ENCODE measurements around the gene SLC29A2. TPM values are rescaled to one million over a fixed set of nuclear protein-coding genes. Genes with fewer than 3 reads are reported as not detected.
"Not testable (repeated sequence)": the region's sequence is repeated elsewhere in the genome, so short reads cannot be mapped to it uniquely, and the experiment has no call there.

SLC29A2 gene
- polyA plus RNA-seq, 6 donors from 2014 or later, result 1.1 to 3.7 (median 2.4) TPM

DNA sequence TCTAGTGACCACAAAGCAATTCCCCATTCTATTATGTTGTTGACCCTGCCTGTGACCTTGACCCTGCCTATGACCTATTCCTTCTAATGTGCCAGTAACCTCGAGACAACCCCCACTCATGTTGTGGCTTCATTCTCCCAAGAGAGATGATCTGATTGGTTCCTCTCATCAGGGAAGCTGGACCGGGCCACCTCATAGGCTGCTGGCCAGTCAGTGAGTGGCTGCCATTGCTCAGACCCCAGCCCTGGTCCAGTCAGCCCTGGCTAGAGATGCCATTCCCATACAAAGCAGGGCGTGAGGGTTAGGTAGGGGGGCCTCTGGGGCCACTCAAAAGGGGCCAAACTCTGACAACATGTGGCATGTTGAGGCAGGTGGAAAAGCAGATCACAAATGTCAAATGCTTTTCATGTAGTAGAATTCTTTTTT lies 11.9 kb downstream of the SLC29A2 start:
- no peaks in the 10 kb centered on the region for H3K4me1 Mint-ChIP-seq
- no peak for DNase-seq
- no peaks in the 10 kb centered on the region for H3K36me3 Mint-ChIP-seq
- ATAC-seq (ENCODE audit: low read depth in 2 of 2), result no peak
- no peaks in the 10 kb centered on the region for H3K27me3 Mint-ChIP-seq
- no peaks in the 10 kb centered on the region for H3K9me3 Mint-ChIP-seq
- H3K4me3 Mint-ChIP-seq, result no peak overlapping the region
- no peak overlapping the region for H3K27ac Mint-ChIP-seq

- Mint-ChIP-seq H3K36me3 (peaks cover 0 to 13% of the 10 kb centered on the region in 2 donors), H3K4me1 (peaks cover 7 to 24% (median 12%) of the 10 kb centered on the region in 3 donors), H3K4me3 (peak overlapping the region in 2 of 8 donors; percentile 56 to 63), H3K27ac (peak overlapping the region in 1 of 6 donors; percentile 14)
- H3K9me3 Mint-ChIP-seq; DNase-seq; H3K27me3 Mint-ChIP-seq; ATAC-seq (ENCODE audit: low read depth in 2 of 2): not testable (repeated sequence)
These were observed 20.9 kb downstream of the SLC29A2 start for GRCh38 chr11:66350560-66351235.

- Mint-ChIP-seq H3K4me1 (peaks cover 21 to 39% (median 23%) of the 10 kb centered on the region in 3 donors), H3K36me3 (peaks cover 0 to 13% of the 10 kb centered on the region in 2 donors), H3K27me3 (peaks cover 0 to 4% (median 0%) of the 10 kb centered on the region in 3 donors), H3K4me3 (peak overlapping the region in 5 of 8 donors; percentile 16 to 99 (median 92)), H3K9me3 (peaks cover 0 to 4% (median 0%) of the 10 kb centered on the region in 7 donors), H3K27ac (peak overlapping the region in 4 of 6 donors; percentile 58 to 100 (median 92))
- DNase-seq (no peak), ATAC-seq (ENCODE audit: low read depth in 2 of 2) (no peak)
These were observed 22.5 kb downstream of the SLC29A2 start for GRCh38 chr11:66349084-66349386.

- peaks cover 0 to 4% (median 0%) of the 10 kb centered on the region in 3 donors for H3K27me3 Mint-ChIP-seq
- H3K27ac Mint-ChIP-seq, result peak within 1 kb of the TSS; percentile 87 to 100 (median 100)
- H3K4me3 Mint-ChIP-seq, result peak within 1 kb of the TSS; percentile 84 to 99 (median 96)
- peaks cover 34 to 53% (median 34%) of the 10 kb centered on the region in 3 donors for H3K4me1 Mint-ChIP-seq
- DNase-seq, result peak; percentile 79
- ATAC-seq (ENCODE audit: low read depth in 2 of 2), result peak; percentile 35 to 49
- peaks cover 5 to 12% of the 10 kb centered on the region in 2 donors for H3K36me3 Mint-ChIP-seq
- H3K9me3 Mint-ChIP-seq, result peaks cover 0 to 4% (median 0%) of the 10 kb centered on the region in 7 donors
These were observed 23.9 kb downstream of the SLC29A2 start, which contains the start of gene B4GAT1 for GRCh38 chr11:66347425-66348276. TSS of gene B4GAT1 (minus strand) at chr11:66347629. CDS start at chr11:66347545, 84 bp downstream.

GRCh38 chr11:66346476-66347424 lies 24.8 kb downstream of the SLC29A2 start:
- no peak for DNase-seq
- no peak for ATAC-seq (ENCODE audit: low read depth in 2 of 2)
- Mint-ChIP-seq H3K4me1 (peaks cover 36 to 53% (median 39%) of the 10 kb centered on the region in 3 donors), H3K27ac (peak overlapping the region in 3 of 6 donors; percentile 90 to 100 (median 99)), H3K9me3 (peaks cover 0 to 4% (median 0%) of the 10 kb centered on the region in 7 donors), H3K27me3 (peaks cover 0 to 4% (median 0%) of the 10 kb centered on the region in 3 donors), H3K36me3 (peaks cover 7 to 21% of the 10 kb centered on the region in 2 donors), H3K4me3 (peak overlapping the region; percentile 74 to 99 (median 96))

GRCh38 chr11:66345316-66345649 lies 26.3 kb downstream of the SLC29A2 start:
- peak; percentile 7 to 8 for ATAC-seq (ENCODE audit: low read depth in 2 of 2)
- H3K4me1 Mint-ChIP-seq, result peaks cover 36 to 57% (median 45%) of the 10 kb centered on the region in 3 donors

DNA sequence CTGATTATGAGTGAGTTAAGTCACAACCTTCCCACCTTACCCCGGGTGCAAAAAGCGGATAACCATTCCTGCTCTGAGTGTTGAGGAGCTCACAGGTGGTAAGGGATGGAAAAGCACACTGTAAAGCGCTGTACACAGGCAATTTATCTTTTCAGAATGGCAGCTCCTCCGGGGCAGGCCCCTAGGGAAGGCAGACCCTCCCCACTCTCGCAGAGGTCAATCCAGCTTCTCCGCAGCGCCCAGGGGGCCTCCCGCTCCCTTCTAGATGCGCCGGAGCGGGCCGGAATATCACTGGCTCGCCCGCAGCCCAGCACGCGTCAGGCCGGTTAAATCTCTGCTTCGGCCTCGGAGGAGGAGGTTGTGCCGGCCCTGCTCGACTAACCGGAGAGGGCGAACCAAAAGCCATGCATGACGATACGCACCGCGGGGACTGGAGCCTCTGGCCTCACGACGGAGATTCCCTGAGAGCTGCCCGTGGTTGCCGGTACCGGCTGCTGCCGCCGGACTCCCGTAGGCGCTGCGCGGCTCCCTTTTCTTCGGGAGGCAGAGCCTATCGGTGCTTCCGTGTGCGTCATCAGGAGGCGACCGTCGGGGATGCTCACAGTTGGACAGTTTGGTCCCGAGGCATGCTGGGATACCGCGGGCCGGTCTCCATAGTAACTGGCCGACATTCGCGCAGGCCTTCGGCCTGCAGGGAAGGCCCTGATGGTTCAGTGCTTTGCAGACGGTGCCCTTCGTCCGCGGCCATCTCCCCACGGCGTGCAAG lies 26.8 kb downstream of the SLC29A2 start, which contains the start of gene BRMS1:
TSS of gene BRMS1 (minus strand) at position 555 of the 766 bp plus-strand sequence. CDS start 2,870 bp downstream, outside the sequence.
- peak; percentile 93 for DNase-seq
- peaks cover 36 to 57% (median 45%) of the 10 kb centered on the region in 3 donors for H3K4me1 Mint-ChIP-seq
- H3K4me3 Mint-ChIP-seq, result peak within 1 kb of the TSS; percentile 95 to 99 (median 97)
- peaks cover 0 to 4% (median 0%) of the 10 kb centered on the region in 7 donors for H3K9me3 Mint-ChIP-seq
- H3K27ac Mint-ChIP-seq, result peak within 1 kb of the TSS; percentile 95 to 99 (median 98)
- H3K27me3 Mint-ChIP-seq, result peaks cover 0 to 4% (median 0%) of the 10 kb centered on the region in 3 donors
- peak; percentile 86 to 88 for ATAC-seq (ENCODE audit: low read depth in 2 of 2)
- peaks cover 7 to 31% of the 10 kb centered on the region in 2 donors for H3K36me3 Mint-ChIP-seq

More at GRCh38 chr11:66345316-66345649, 26.3 kb downstream of the SLC29A2 start:
- Mint-ChIP-seq H3K27me3 (peaks cover 0 to 4% (median 0%) of the 10 kb centered on the region in 3 donors), H3K27ac (peak overlapping the region; percentile 95 to 99 (median 98)), H3K4me3 (peak overlapping the region; percentile 95 to 99 (median 97)), H3K9me3 (peaks cover 0 to 4% (median 0%) of the 10 kb centered on the region in 7 donors), H3K36me3 (peaks cover 7 to 31% of the 10 kb centered on the region in 2 donors)
- DNase-seq, result no peak

GRCh38 chr11:66343176-66343575 lies 28.4 kb downstream of the SLC29A2 start:
- H3K4me1 Mint-ChIP-seq, result peaks cover 40 to 47% (median 43%) of the 10 kb centered on the region in 3 donors
- peak overlapping the region in 3 of 6 donors; percentile 13 to 90 (median 28) for H3K27ac Mint-ChIP-seq
- H3K4me3 Mint-ChIP-seq, result peak overlapping the region; percentile 45 to 99 (median 96)
- ATAC-seq (ENCODE audit: low read depth in 2 of 2), result no peak
- peaks cover 0 to 4% (median 0%) of the 10 kb centered on the region in 7 donors for H3K9me3 Mint-ChIP-seq
- H3K27me3 Mint-ChIP-seq, result peaks cover 0 to 4% (median 0%) of the 10 kb centered on the region in 3 donors
- DNase-seq, result no peak
- peaks cover 7 to 38% of the 10 kb centered on the region in 2 donors for H3K36me3 Mint-ChIP-seq

DNA sequence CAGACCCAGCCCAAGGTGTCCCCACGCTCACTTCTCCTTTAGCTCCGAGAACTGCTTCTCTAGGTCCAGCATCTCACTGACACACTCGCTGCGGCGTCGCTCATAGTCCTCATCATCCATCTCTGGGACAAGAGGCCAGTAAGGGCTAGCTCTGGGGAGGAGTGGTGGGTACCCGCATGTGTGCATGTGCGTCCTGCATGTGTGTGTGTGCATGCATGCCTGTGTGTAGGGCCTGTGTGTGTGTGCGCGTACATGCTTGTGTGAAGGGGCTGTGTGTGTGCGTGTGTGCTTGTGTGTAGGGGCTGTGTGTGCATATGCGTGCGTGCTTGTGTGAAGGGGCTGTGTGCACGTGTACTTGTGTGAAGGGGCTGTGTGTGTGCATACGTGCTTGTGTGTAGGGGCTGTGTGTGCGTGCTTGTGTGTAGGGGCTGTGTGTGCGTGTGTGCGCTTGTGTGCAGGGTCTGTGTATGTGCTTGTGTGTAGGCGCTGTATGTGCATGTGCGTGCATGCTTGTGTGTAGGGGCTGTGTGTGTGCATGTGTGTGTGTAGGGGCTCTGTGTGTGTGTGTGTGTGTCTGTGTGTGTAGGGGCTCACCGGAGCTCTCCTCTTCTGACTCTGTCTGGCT lies 29.9 kb downstream of the SLC29A2 start:
- peak overlapping the region in 3 of 8 donors; percentile 26 to 99 (median 71) for H3K4me3 Mint-ChIP-seq
- H3K36me3 Mint-ChIP-seq, result peaks cover 7 to 32% of the 10 kb centered on the region in 2 donors
- ATAC-seq (ENCODE audit: low read depth in 2 of 2) (no peak), DNase-seq (no peak)
- H3K27me3 Mint-ChIP-seq, result peaks cover 0 to 4% (median 0%) of the 10 kb centered on the region in 3 donors
- no peaks in the 10 kb centered on the region for H3K9me3 Mint-ChIP-seq
- peak overlapping the region in 2 of 6 donors; percentile 14 to 71 for H3K27ac Mint-ChIP-seq
- peaks cover 38 to 44% (median 40%) of the 10 kb centered on the region in 3 donors for H3K4me1 Mint-ChIP-seq

DNA sequence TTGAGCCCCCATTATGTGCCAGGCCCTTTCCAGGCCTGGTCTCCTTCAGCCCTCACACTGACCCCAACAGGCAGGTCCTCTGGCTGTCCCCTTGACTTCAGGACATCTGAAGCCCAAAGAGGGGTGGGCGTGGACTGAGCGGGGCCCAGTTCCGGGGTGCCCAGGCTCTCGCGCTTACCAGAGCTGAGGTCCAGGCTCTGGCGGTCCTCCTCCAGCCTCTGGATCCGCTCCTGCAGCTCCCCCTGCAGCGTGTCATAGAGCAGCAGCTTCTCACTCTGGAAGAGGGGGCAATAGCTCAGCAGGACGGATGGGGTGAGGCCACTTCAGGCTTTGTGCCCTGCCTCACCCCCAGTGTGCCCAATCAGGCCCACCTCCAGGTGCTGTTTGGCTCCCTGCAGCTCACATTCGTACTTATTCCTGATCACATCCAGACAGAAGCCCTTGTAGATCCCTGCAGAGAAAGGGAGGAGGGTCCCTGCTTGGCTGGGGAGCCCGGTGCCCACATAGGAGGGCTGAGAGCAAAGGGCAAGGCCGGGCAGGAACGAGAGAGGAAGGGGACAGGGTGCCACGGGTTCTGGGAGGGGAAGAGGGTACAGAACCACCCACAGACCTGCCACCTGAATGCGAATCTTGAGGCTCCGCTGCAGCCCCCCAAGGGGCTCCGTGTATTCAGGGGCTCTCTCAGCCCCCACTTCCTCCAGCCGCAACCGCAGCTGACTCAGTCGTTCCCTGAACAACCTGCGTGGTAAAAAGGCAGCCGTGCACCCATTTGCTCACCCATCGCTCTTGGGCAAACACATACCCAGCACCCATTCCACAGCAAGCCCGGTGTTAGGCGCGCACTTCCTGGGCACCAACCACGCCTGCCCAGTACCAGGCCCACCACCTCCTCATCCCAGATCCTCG lies 30.7 kb downstream of the SLC29A2 start:
- DNase-seq (no peak), ATAC-seq (ENCODE audit: low read depth in 2 of 2) (no peak)
- Mint-ChIP-seq H3K4me1 (peaks cover 43 to 46% (median 44%) of the 10 kb centered on the region in 3 donors), H3K36me3 (peaks cover 7 to 32% of the 10 kb centered on the region in 2 donors), H3K27ac (no peak overlapping the region), H3K27me3 (peaks cover 0 to 11% (median 0%) of the 10 kb centered on the region in 3 donors), H3K4me3 (peak overlapping the region in 1 of 8 donors; percentile 99), H3K9me3 (no peaks in the 10 kb centered on the region)

All from naive B cell (primary cell).